ENCODE measurements around the gene RAB31.
A peak's percentile ranks its signal among the peaks of the same experiment; 100 is the strongest.

RAB31 gene

DNA sequence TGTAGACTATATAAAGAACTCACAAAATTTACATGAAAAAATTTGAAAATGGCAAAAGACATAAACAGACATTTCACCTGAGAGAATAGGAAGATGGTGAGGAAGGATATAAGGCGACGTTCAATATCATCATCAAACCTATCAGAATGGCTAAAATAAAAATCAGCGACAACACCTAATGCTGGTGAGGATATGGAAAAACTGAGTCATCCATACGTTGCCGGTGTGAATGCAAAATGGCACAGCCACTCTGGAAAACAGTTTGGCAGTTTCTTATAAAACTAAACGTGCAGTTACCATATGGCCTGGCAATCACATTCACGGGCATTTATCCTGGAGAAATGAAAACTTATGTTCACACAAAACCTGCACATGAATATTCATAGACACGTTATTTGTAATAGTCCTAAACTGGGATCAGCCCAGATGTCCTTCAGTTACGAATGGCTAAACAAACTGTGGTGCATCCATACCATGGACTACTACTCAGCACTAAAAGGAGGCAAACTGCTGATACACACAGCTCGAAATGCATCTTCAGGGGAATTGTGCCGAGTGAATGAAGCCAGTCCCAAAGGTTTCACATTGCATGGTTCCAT lies 114.6 kb downstream of the RAB31 start:
- DNase-seq = no peak

DNA sequence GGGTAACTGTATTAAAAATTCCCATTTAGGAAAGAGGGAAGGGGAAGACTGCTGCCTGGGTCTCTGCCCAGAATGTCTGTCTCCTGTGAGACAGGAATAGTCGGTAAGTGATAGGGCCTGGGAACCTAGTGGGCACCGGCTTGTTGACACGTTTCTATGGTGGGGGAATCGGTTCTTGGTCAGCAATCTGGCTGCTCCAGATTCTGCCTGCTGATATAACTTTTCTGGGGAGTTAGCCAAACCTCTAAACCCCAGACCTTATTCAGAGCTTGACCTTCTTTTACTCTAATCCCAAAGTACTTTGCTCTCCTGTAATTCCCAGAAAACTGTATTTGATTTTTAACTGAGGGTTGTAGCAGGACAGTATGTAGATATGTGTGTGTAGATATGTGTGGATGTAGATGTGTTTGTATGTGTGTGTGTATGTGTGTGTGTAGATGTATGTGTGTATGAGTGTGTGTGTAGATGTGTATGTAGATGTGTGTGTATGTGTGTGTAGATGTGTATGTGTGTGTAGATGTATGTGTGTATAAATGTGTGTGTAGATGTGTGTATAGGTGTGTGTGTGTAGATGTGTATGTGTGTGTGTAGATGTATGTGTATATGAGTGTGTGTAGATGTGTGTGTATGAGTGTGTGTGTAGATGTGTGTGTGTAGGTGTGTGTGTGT lies 115.8 kb downstream of the RAB31 start:
- peak; percentile 26 for DNase-seq

DNA sequence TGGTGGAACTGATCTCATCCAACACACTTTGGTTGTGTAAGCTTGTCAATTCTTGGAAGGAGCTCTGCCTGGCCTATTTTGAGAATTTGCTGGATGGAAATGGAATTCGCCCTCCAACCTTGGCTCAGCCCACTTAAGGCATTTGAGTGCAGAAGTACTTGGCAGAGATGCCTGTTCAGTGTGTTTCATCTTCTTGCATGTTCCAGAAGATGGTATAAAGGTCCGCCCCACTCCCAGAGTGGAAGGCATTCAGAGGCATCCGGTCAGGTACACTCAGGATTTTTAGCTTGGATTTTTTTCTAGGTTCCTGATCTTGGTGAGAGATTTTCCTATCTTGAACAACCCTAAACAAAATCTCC lies 116.4 kb downstream of the RAB31 start:
- peak; percentile 46 for DNase-seq

DNA sequence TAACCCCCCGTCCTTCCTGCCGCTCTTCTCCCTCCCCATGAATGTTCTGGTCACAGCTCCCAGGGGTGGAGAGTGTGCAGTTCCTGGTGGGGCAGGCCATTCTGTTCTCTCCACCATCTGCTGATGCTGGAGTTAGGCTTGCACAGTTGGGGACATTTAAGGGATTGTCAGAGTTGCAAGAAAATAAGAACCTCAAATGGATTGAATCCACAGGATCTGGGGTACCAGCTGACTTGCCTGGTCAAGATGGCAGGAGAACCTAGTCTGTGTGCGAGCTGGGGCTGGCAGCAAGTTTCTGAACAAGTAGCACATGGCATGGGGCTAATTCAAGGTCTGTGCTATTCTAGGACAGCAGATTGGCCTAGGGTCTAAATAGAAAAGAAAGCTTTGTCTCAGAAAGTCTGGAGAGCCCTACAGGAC lies 116.9 kb downstream of the RAB31 start:
- DNase-seq = peak; percentile 23

DNA sequence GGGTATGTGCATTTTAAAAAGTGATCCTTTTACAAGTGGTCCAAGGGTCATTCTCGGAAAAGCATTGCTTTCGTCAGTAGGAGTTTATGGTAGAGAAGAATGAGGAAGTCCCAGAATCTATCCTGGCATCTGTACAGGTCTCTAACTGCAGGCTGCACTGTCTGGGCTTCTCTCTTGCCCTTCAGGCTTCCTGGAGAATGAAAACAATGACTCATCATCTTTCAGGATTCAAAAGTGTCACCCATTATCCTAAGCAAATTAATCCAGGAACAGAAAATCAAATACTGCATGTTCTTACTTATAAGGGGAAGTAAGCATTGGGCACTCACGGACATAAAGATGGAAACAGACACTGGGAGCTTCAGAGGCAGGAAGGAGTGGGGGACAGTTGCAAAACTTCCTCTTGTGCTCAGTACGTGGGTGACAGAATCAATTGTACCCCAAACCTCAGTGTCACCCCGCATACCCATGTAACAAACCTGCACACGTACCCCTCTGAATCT lies 117.5 kb downstream of the RAB31 start:
- DNase-seq = peak; percentile 18

DNA sequence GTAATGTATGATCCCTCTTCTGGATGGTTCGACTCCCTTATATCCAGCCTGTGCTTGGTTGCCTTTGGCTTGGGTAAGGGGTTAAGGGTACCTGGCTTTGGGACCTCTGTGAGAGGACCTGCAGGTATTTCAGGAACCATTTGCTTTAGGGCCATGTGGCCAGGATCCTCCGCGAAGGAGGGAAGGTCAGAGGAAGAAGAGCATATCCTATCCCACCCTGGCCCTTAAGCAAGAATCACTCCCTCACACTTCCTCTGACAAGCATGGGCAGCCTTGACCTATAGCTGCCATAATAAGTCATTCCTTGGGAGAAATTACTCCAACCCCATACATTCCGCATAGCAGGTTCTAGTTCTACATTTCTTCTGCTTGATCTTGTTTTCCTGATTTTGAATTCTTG lies 118.6 kb downstream of the RAB31 start:
- no peak for DNase-seq

DNA sequence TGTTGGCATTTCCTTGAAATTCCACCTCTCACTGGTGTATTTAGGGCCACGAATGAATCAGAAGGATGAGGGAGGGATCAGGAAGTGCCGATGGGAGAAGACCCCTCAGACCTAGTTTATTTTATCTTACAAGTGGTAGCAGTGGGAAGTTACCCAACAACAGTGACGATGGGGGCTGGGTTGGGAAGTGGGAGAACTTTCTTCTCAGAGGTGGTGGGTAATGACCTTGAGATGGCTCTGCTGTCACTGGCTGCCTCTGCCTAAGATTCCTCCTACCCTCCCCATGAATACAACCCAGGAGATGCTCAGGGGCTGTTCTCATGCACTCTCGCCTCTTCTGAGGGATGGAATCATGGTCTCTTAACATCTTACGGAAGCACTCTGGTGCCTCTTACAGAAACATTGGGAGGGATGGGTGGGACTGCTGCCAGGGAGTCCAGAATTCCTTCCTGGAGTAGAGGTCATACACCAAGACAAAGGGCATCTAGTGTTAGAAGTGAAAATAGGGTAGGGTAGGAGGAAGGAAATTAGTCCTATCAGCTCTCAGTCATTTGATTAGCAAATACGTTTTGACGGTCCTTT lies 119.2 kb downstream of the RAB31 start:
- DNase-seq = peak; percentile 6

DNA sequence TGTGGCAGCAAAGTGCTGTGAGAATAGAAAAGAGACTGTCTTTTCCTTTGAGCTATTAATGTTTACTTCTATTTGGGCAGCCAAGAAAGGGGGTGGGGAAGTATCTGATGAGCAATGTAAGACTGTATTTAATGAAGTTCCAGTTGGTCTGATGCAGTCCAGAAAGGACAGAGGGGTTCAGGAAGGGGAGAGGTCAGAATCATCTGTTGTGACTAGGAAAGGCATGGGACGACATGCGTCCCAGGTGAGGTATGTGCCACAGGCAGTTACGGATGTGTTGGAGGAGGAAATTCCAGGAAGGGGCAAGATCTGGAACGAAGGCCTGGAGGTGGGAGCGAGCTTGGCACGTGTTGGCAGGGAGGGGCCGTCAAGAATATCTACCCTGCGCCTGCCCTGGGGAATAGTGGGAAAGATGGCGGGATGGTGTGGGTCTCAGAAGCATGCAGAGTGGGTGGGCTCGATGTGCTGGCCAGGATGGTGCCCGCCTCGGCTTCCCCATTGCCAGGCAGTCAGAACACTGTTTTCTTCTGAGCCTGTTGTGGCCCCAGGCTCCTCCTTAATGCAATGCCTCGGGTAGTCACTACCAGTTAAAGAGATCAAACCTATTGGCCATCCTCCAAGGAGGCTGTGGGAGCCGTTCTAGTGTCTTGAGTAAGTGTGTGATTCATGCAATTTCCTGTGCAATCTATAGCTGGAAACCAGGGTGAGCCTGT lies 119.8 kb downstream of the RAB31 start:
- peak; percentile 34 for DNase-seq

DNA sequence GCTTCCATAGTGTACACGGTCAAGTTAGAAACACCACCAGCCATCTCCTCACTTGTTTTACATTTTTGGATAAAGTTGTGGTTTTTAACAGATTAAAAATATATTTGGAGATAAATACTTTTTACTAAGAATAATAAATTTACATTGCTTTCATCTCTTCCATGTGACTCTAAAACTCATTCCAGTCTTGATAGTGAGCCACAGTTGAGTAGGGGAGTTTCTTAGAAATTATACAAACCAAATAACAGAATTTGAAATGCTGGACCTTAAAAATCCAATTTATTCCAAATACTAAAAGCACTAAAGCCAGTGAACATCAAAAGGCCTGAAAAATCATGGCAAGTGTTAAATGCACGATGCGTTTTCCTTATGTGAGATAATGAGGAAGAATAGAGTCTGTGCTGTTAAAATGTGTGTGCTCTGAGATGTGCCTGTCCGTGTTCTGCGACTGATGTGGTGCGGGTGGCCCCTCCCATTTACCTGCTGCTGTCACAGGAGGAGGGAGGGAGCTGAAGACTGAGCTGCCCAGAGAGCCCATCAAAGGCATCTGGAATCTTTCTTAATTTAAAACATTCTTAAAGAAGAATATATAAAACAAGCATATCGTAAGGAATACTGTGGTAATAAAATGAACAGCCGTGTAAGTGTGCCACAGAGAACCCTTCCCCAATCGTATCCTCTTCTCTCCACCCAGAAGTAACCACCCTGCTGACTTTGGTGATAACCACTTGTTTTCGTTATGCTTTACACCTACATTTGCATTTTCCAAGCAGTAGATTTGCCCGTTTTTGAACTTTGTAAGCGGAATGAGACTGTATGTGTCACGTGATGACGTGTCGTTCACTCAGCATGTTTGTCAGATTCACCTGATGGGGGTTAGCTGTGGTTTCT lies 120.7 kb downstream of the RAB31 start:
- peak; percentile 15 for DNase-seq

DNA sequence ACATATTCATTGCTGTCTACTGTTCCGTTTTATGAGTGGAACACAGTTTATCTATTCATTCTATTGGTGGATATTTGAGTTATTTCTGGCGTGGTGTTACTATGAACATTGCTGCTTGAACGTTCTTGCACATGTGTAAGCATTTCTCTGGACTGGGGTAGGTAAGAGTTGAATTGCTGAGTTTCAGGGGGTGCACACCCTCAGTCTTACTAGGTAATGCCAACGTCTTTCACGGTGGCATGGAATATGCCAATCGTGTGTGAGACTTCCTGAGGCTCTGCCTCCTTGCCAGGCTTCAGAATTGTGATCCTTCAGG lies 121.3 kb downstream of the RAB31 start:
- no peak for DNase-seq

DNA sequence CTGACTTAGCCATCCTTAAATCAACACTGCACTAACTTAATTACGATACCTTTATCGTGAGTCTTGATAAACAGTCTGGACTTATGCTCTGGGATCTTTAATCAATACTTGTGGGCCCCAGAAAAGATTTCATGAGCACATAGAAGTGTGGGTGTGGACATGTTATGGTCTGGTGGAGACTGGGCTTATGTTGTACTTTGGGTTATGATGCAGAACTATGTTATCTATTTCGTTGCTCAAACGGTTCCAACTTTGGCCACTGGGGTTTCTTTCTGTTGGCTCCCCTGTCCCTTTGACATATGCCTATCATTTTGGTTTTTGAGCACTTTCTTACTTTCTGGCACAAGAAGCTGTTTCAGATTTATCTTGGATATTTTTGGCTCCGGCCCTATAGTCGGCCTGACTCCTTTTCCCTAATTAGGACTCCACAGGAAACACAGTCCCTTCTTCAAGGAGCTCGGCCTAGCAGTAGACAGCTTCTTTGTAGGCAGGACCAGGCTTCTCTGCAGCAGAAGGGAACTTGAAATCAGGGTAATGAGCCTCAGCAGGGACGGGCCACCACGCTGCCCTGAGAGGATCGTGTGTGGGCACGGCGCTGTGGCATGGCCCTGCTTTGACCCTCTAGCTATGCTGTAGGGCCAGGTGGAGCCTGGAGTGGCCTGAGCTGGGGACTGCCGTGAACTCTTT lies 123.1 kb downstream of the RAB31 start:
- peak; percentile 31 for DNase-seq

DNA sequence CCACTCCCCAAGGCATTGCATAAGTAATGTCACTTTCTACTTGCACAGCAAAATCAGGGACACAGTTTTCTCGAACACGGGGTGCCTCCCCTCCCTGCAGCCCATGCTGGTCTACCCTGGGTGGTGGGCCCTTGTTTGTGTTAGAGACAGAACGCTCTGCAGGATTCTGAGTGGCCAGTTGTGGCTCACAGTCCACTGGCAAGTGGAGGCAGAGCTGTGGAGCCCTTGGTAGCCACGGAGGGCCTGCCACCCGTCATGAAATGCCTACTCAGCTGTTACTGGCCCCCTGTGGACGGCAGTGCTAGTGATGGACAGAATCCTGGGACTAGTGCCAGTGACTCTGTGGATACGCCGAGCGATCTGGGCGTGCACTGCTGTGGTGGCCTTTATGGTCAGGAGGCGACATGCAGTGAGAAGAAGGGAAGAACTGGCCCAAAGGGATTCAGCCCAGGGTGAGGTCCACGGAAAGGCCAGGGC lies 123.7 kb downstream of the RAB31 start:
- DNase-seq = no peak

DNA sequence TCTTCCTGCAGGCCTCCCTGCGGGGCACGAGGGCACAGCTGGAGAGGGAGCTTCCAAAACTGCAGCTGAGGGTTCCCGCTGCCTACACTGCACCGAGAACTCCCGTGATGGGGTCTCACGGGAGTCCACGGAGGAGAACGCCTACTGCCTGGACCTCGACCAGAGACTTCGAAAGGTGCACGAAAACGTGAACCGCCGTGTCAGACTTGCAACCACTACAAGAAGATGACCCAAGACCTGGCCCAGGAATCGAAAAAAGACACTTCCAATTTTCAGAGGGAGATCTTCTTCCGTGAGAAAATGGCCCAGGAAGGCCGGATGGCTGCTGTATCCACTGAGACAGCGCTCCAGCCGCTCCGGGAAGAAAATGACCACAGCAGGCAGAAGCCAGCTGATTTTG lies 124.8 kb downstream of the RAB31 start:
- DNase-seq = peak; percentile 37

DNA sequence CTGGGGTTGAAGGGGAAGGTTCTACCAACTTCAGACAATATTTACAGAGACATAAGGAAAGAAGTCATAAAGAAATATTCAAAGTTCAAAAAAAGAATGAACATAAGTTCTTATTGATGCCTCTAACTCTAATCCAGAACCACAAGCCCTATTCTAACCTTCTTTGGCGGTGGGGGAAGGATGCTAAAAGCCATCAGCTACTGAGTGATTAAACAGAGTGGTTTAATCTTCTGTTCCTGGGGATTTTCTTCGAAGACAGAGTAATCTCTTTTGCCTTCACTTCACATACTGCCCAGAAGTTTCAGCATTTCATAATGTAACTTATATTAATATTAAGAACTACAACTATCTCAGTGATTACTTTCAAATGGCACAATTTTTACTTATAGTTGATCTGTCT lies 126.5 kb downstream of the RAB31 start:
- no peak for DNase-seq

DNA sequence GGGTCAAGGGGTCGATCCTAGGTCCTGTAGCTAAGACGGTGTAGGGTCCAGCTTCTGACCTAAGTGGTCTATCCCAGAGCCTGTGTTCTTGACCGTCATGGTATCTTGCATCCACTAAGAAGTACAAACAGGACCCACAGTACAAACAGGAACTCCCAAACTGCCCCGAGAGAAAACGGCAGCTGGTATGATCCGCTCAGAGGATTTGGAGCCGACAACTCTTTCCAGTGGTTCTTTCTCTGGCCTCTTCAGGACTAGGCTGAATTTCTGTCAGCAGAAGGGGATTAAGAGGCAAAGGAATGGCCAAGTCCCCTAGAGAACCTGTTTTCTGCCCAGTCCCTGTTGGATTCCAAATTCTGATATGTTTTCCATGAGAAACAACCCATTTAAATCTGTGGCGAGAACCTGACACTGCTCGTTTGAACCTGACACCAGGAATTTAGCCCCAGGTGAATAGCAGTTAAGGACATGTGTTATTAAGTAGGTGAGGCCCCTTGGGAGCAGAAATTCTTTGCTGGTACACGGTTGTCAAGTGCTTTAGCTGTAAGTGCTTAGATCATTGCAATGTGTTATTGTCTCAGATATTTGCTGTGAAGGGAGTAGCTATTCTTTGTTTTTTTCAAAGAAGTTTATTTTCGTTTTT lies 127.1 kb downstream of the RAB31 start:
- peak; percentile 35 for DNase-seq

DNA sequence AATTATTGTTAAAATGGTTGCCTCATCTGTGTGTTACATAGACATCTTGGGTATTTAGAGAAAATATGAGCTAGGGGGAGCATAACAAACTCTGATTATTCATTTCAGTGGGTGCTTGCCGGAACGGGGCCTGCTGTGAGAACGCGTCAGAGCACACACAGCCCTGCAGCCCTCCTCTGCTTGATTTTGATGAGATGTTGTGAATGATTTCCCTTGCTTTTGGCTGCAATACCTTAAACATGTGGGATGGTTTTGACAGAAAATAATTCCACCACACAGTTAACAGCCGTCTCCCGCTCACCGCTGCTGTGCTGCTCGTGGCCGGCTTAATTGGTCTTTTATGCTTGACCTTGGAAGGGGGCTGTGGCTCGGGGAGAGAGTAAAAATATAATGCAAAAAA lies 127.7 kb downstream of the RAB31 start:
- DNase-seq = peak; percentile 66

DNA sequence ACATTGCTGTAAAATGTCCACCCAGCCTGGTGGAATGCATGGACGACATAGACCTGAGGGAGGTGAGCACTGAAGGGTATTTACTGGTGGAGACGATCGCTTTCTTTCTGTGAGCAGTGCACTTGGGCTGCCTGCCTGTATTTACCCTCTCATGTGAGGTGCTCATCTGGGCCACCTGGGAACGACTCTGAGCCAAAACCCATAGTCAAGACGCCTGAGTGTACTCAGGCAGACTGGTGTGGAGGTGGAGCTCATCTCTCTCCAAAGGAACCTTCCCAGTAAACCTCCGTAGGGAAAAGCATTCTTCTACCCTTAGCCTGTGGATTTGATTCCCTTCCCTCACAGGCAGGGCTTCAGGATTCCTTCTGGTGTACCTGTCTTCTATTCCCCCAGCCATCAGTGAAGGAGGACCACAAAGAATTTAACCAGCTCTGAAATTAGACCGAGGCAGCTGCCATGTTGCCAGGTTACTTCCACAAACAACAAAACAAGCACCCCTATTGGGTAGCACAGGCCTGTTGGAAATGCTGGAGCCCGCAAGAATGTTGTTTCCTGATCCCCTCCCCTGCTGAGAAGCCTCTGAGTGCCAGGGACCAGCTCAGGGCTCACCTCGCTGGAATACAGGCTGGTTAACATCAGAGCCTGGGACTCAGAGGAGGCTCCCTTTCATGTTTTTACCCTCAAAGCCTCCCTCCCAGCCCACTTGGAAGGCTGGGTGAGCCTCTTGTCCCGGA lies 130.2 kb downstream of the RAB31 start:
- peak; percentile 54 for DNase-seq

DNA sequence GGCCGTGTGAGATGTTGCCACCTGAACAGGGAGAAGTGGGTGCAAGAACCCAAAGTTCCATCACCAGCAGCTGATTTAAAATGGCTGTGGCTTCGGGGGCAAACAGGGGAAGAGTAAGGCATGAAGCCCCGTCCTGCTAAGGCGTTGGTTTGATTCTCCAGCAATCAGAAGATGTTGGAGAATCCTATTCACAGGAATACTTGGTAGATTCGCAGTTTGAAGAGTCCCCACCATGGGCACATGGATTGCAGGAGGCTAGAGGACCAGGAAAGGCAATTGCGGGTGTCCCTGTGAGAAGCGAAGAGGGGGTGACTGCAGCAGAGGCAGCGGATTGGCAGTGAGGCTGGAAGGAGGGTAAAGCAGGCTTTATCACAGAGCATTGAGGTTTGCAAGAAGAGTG lies 131.1 kb downstream of the RAB31 start:
- peak; percentile 35 for DNase-seq

DNA sequence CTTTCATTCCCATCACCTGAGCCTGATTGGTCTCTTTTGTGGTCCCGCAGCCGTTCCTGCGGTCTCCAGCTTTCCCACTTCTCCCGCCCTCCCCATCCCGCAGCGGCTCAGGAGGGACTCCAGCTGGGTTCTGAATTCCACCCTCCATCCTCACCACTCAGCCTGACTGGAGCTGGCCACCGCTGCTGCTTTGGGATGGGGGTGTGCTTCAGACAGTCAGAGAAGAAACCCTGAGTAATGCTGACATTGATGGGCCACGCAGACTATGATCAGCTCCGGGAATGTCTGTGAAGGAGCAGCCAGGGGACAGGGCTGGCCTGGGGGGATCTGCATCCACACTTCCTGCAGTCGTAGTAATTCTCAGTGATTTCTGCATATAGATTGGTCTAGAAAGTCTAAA lies 131.8 kb downstream of the RAB31 start:
- DNase-seq = peak; percentile 44

DNA sequence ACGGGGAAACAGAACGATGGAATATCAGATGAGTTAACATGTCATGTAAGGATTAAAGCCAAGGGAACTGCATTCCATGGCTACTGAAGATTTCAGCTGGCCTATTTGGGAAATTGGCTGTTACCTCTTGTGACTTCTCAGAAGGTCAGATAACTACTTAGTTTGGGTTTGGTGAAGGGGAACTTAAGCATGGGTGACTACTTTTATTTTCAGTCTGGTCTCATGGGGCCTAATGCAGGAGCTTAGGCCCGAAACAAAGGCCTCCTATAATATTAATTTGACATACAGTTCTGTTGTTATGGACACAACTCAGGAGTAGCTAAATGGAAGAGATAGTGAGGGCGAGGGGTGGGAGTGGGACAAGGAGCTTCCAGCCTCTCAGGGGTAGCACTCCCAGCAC lies 133.7 kb downstream of the RAB31 start:
- DNase-seq = no peak

DNA sequence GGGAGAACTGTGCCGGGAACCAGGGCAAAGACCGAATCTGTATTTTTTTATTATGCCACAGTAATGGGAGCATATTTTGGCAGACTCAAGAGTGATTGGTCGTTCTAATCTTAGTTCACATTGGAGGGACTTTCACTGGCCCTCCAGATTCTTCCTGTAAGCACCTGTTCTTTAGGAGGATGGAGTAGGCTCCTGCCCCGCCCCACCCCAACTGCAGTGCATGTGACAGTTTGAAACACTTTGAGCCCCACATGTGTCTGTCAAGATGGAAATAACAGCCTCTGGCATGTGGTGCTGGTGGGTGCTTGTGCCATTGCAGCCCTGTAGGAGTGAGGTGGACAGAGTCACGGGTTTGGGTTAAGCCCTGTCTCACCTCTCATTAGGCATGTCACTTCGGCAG lies 134.3 kb downstream of the RAB31 start:
- DNase-seq = no peak
